Smooth muscle cell (in vitro differentiated cells): Measurements from ENCODE around the gene PROZ. TPM values are rescaled to one million over a fixed set of nuclear protein-coding genes. Genes with fewer than 3 reads are reported as not detected.

ENCODE experiments used
- DNase-seq: peaks from one replicate; lab custom pipeline; 2025; ENCODE audit not compliant: unreplicated experiment; lab: John Stamatoyannopoulos, UW
- H2AFZ ChIP-seq: fragments of 200-600 bp; sonication (generic); 2 replicates; pipeline ENCODE4 v1.6.0; 2016; ENCODE audit warnings: antibody characterized with exemption, low read depth, mild to moderate bottlenecking
- H3F3A ChIP-seq: fragments of 200-600 bp; sonication (generic); 2 replicates; pipeline ENCODE4 v1.6.0; 2017; ENCODE audit warnings: antibody characterized with exemption, low read depth
- H3K27ac ChIP-seq: fragments of 200-600 bp; sonication (generic); 2 replicates; pipeline ENCODE4 v1.5.1; 2016; ENCODE audit warnings: low read depth, mild to moderate bottlenecking
- H3K27me3 ChIP-seq: fragments of 200-600 bp; sonication (generic); 2 replicates; pipeline ENCODE4 v1.6.1; 2016; ENCODE audit warnings: low read depth, mild to moderate bottlenecking
- H3K36me3 ChIP-seq: fragments of 200-600 bp; sonication (generic); 2 replicates; pipeline ENCODE4 v1.5.1; 2016; ENCODE audit warnings: low read depth
- H3K4me1 ChIP-seq: fragments of 200-600 bp; sonication (generic); 2 replicates; pipeline ENCODE4 v1.5.1; 2016; ENCODE audit warnings: low read depth
- H3K4me2 ChIP-seq: fragments of 200-600 bp; sonication (generic); 2 replicates; pipeline ENCODE4 v1.6.0; 2016; ENCODE audit warnings: mild to moderate bottlenecking
- H3K4me3 ChIP-seq: fragments of 200-600 bp; sonication (generic); 2 replicates; pipeline ENCODE4 v1.5.1; 2016; ENCODE audit warnings: mild to moderate bottlenecking
- H3K79me2 ChIP-seq: fragments of 200-600 bp; sonication (generic); 2 replicates; pipeline ENCODE4 v1.6.0; 2016; ENCODE audit warnings: low read depth, mild to moderate bottlenecking
- H3K9ac ChIP-seq: fragments of 200-600 bp; sonication (generic); 2 replicates; pipeline ENCODE4 v1.6.0; 2016; ENCODE audit warnings: low read depth
- H3K9me3 ChIP-seq: fragments of 200-600 bp; sonication (generic); replicated peaks from 2 replicates; pipeline ENCODE4 v1.5.1; 2016; ENCODE audit warnings: low read depth
- H4K20me1 ChIP-seq: fragments of 200-600 bp; sonication (generic); 2 replicates; pipeline ENCODE4 v1.6.0; 2016; ENCODE audit warnings: low read depth
- WGBS: methylation state at CpG from one replicate; pipeline ENCODE4 v1.1.7; 2016; ENCODE audit warnings: low lambda C conversion rate; 5-methylcytosine and 5-hydroxymethylcytosine counted together
- polyA plus RNA-seq: library from polyadenylated mRNA; unstranded; fragments of >200 nt; fragmentation: Nextera tagmentation; extraction: Ambion mirVana; gene quantifications from 2 replicates; pipeline ENCODE4 v1.2.1, GENCODE V29; 2016
- total RNA-seq: library from RNA; depleted of rRNA; stranded (reverse); fragments of >200 nt; gene quantifications from 2 replicates; pipeline ENCODE4 v1.2.3, GENCODE V29; 2014
- TF ChIP-seq, protein P1 (sequence below): fragments of 200-600 bp; sonication (generic); IDR thresholded peaks from 2 replicates; pipeline ENCODE4 v1.5.1; 2017; ENCODE audit warnings: borderline replicate concordance, mild to moderate bottlenecking, antibody characterized with exemption; ENCODE audit not compliant: insufficient read depth, poor library complexity, severe bottlenecking

Gene PROZ
- total and polyA plus RNA-seq, 2 experiments from 2014 or later, result not detected

DNA sequence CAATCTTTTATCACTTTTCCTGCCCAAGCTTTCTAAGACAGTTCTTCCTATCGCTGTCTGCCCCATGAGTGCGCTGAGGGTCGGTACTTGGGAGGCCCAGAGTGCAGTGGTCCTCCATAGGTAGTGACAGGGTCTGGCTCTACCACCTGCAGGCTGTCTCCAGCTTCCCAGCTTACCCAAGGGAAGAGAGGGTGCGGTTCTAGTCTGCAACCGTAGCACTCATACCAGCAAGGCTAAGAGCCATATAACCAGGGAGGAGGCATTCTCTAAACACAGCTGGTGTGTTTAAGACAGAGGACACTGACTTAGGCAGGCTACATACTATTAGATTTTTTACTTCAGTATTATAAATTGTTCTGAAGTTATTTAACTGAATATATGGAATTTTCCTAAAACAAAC is 8.2 kb downstream of the PROZ start:
- TF ChIP-seq, protein P1, sequence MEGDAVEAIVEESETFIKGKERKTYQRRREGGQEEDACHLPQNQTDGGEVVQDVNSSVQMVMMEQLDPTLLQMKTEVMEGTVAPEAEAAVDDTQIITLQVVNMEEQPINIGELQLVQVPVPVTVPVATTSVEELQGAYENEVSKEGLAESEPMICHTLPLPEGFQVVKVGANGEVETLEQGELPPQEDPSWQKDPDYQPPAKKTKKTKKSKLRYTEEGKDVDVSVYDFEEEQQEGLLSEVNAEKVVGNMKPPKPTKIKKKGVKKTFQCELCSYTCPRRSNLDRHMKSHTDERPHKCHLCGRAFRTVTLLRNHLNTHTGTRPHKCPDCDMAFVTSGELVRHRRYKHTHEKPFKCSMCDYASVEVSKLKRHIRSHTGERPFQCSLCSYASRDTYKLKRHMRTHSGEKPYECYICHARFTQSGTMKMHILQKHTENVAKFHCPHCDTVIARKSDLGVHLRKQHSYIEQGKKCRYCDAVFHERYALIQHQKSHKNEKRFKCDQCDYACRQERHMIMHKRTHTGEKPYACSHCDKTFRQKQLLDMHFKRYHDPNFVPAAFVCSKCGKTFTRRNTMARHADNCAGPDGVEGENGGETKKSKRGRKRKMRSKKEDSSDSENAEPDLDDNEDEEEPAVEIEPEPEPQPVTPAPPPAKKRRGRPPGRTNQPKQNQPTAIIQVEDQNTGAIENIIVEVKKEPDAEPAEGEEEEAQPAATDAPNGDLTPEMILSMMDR, result no peak

DNA sequence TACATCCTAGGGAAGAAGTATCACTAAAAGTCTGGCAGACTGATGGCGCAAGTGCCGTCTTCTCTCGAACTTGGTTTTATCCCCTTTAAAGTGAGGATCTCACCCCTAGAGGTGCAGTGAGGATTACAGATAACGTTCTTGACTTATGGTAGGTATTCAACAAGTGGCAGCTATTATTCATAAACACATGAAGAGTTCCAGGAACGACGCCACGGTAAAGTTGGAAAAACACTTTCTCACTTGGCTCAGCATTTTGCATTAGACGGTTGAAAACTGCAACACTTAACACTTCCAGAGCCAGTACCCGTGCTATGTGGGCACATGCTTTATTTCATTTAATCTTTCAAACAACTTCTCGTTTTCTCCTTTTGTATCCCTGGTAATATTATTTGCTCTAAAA is 8.7 kb downstream of the PROZ start:
- no peak overlapping the region for H3K27ac ChIP-seq
- H2AFZ ChIP-seq, result no peak overlapping the region
- no peak overlapping the region for H3K9ac ChIP-seq
- no peaks in the 10 kb centered on the region for H4K20me1 ChIP-seq
- no peaks in the 10 kb centered on the region for H3K36me3 ChIP-seq
- TF ChIP-seq, protein P1, result no peak
- H3F3A ChIP-seq, result no peaks in the 10 kb centered on the region
- no peak overlapping the region for H3K4me3 ChIP-seq
- H3K9me3 ChIP-seq, result no peaks in the 10 kb centered on the region
- H3K4me1 ChIP-seq, result no peaks in the 10 kb centered on the region
- 96% methylated on average over 10 of the region's 10 CpGs for WGBS
- no peak for DNase-seq
- H3K79me2 ChIP-seq, result no peaks in the 10 kb centered on the region
- no peak overlapping the region for H3K4me2 ChIP-seq
- peaks cover 8% of the 10 kb centered on the region for H3K27me3 ChIP-seq

More for the DNA sequence above, 8.2 kb downstream of the PROZ start:
- WGBS, result 96% methylated on average over 5 of the region's 5 CpGs
- Histone ChIP-seq H3K4me1 (no peaks in the 10 kb centered on the region), H2AFZ (no peak overlapping the region), H3K9ac (no peak overlapping the region), H3K4me2 (no peak overlapping the region), H3K9me3 (no peaks in the 10 kb centered on the region), H3K27me3 (peaks cover 8% of the 10 kb centered on the region), H4K20me1 (no peaks in the 10 kb centered on the region), H3K36me3 (no peaks in the 10 kb centered on the region), H3K4me3 (no peak overlapping the region), H3K79me2 (no peaks in the 10 kb centered on the region), H3F3A (no peaks in the 10 kb centered on the region), H3K27ac (no peak overlapping the region)
- DNase-seq, result no peak

DNA sequence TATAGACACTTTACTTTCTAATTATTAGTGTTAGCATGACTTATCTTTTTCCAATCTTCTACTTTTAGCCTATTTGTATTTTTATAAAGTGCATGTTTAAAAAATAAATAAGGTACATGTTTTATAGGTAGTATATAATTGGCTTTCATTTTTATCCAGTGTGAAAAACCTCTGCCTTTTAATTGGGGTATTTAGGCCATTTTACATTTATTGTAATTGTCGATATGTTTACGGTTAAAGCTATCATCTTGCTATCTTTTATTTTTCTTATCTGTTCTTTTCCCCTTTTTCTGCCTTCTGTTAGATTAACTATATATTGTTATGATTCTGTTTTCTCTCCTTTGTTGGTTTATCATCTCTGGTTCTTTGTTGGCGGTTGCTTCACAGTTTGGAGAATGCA is 9.1 kb downstream of the PROZ start:
- H3K9ac ChIP-seq, result no peak overlapping the region

DNA sequence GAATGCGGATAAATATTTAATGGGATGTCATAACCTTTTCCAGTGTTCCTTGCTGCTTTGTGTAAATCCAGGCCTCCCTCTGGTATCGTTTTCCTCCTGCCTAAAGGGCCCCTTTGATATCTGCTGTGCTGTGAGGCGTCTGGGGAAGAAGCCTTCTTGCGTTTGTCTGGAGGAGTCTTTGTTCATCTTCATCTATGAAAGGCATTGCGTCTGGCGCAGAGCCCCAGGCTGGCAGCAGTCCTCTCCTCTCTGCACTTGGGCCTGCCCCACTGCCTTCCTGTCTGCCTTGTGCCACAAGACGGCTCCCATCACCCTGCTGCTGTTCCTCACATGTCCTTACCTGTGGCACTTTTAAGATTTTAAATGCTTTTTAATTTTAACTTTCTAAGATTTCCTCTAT is 9.8 kb downstream of the PROZ start:
- Histone ChIP-seq H4K20me1 (no peaks in the 10 kb centered on the region), H3K27me3 (peaks cover 2% of the 10 kb centered on the region), H3K4me3 (no peak overlapping the region), H3K4me2 (no peak overlapping the region), H3K79me2 (no peaks in the 10 kb centered on the region), H3F3A (no peaks in the 10 kb centered on the region), H3K36me3 (no peaks in the 10 kb centered on the region), H3K4me1 (no peaks in the 10 kb centered on the region), H3K9ac (no peak overlapping the region), H3K9me3 (no peaks in the 10 kb centered on the region), H3K27ac (no peak overlapping the region), H2AFZ (no peak overlapping the region)
- TF ChIP-seq, protein P1, result no peak
- DNase-seq, result no peak
- 92% methylated on average over 7 of the region's 7 CpGs for WGBS

More for the DNA sequence above, 9.1 kb downstream of the PROZ start:
- H3K79me2 ChIP-seq, result no peaks in the 10 kb centered on the region
- H3K27ac ChIP-seq, result no peak overlapping the region
- no peak overlapping the region for H3K4me2 ChIP-seq
- no peak for DNase-seq
- H3K36me3 ChIP-seq, result no peaks in the 10 kb centered on the region
- WGBS, result over 99% methylated on average over 3 of the region's 3 CpGs
- H2AFZ ChIP-seq, result no peak overlapping the region
- no peaks in the 10 kb centered on the region for H4K20me1 ChIP-seq
- H3K27me3 ChIP-seq, result peaks cover 8% of the 10 kb centered on the region
- no peaks in the 10 kb centered on the region for H3K4me1 ChIP-seq
- no peaks in the 10 kb centered on the region for H3F3A ChIP-seq
- TF ChIP-seq, protein P1, result no peak
- H3K9me3 ChIP-seq, result no peaks in the 10 kb centered on the region
- no peak overlapping the region for H3K4me3 ChIP-seq
